Stimulated activated CD4-positive, alpha-beta T cell treated with anti-CD3 and anti-CD28 coated beads, Interleukin-12 subunit alpha, Interleukin-12 subunit beta, amount 100 ng/mL, for 48 hours (primary cell): ENCODE data around the gene MRNIP.

ENCODE experiments used
- DNase-seq, 3 donors: peaks; one replicate each; pipeline ENCODE4 v3.0.0-alpha.2; 2020; ENCODE audit warnings: low read depth in 2 of 3, low spot score in 1 of 3

The MRNIP gene

DNA sequence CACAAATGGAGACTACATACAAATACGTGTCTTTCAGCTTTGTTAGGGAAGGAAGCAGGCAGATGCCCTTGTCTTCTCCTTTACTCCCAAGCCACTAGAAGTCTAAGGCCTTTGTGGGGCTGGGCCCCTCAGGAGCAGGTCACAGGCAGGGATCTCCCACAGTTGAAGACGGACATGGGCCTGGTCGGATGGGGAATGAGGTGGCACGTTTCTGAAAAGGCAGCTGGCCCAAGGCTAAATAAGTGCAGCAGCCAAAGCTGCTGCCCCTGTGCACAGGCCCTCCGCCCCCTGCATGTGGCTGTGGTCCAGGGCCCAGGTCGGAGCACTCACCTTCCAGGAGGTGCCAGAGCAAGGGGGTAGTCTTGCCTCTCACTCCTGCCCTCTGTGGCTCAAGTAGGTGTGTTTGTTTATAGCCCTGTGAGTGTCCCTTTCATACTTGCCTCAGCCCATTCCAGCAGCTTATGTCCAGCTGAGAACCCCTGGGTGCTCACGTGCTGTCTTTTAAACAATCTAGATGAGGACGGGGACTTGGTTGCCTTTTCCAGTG lies 36.1 kb downstream of the MRNIP start:
- no peak for DNase-seq

GRCh38 chr5:179822059-179822432 lies 36.6 kb downstream of the MRNIP start:
- no peak for DNase-seq

DNA sequence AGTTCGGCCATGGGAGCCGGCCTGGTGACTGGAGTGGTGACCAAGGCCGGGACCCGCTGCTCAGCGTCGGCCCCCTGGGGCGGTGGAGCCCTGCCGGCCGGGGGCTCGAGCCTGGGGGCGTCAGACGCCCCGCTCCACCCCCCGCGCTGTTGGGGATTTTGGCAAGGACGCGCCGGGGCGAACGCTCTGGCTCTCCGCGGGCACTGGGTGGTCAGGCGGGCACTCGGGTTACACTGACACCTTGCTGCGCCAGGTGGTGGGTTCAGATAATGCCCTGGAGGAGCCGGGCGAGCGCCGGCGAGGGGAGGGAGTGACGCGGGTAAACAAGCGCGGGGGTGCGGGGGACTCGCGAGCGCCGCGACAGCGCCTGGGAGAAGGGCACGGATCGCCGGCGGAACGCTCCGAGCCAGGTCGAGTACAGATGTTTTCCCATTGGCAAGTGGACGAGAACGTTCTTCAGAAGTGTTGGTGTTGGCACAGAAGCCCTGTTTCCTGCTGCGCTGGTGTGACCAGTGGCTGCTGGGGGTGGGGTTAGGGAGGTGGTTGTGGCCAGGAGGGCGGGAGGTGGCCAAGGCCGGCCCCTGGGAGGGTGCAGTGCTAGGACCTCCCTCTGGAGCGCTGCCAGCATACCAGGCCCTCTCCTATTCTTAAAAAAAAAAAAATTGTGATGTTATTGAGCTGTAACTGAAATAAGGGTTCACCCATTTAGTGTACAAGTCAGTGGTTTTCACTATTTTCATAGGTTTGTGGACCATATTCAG lies 37.1 kb downstream of the MRNIP start:
- peak; percentile 68 to 79 (median 73) for DNase-seq

DNA sequence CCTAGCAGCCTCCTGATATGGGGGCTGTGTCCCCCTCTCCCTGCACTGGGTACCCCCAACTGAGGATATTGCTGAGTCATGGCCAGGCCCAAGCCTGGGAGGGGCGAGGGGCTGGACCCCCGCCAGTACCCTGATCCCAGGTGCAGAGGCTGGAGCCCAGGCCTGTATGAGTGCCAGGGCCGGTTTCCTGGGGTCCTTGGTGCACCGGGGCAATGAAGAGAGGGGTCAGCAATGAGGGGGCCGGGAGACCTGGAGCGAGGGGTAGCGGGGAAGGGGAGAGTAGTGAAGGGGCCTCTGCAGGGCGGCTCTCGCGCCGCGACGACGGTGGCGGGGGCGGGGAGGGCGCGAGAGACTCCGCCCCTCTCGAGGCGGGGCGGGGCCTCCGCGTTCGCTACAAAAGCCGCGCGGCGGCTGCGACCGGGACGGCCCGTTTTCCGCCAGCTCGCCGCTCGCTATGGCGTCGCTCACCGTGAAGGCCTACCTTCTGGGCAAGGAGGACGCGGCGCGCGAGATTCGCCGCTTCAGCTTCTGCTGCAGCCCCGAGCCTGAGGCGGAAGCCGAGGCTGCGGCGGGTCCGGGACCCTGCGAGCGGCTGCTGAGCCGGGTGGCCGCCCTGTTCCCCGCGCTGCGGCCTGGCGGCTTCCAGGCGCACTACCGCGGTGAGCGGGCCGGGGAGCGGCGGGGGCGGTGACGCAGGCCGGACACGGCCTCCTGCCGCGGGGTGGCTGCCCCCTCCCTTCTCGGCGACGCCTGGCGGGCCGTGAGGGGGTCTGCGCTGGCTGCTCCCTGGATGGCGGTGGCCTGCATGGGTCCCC lies 37.9 kb downstream of the MRNIP start, which contains the start of gene SQSTM1:
Gene SQSTM1 (plus strand): TSS at position 423 of the 815 bp plus-strand sequence. CDS start 32 bp downstream, at position 455.
- DNase-seq, result peak; percentile 52 to 74 (median 69)

GRCh38 chr5:179820127-179820482 lies 38.5 kb downstream of the MRNIP start:
- no peak for DNase-seq

DNA sequence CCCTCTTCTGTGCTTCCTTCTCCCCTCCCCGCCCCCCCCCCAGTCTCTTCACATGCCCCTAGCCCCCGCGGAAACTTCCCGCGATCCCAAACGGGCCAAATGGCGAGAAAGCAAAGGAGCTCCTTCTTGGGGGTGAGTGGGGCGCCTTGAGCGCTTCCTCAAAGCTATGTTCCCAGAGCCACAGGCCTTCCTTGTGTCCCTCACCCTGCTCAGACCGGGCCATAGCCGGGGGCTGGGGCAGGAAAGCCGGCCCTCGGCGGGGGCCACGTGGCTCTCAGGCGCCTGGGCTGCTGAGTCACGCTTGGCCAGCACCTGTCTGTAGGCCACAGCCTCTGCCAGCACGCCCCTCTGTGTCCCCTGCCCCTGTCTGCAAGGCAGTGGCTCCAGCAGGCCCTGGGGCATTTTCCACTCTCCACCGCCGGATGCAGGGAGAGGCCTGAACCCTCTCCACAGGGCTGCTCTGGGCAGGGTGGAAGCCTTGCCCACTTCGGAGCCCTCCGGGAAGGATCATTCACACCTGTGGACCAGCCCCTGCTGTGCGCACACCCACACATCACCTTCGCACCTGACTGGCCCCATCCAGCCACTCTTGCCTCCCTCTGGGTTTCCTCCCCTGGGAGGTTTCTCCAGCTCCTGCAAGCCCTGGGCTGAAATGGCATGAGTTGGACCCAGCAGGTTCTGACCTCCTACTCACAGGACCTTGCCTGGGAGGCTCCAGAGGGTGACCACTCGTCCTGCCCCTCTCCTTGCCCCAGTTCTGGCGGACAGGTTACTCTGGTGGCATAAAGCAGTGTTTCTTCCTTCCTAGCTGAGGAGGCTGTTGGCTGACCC lies 39.1 kb downstream of the MRNIP start:
- no peak for DNase-seq

GRCh38 chr5:179818746-179819295 lies 39.8 kb downstream of the MRNIP start:
- DNase-seq, result peak; percentile 64 to 76 (median 69)

GRCh38 chr5:179817890-179818745 lies 40.5 kb downstream of the MRNIP start:
- DNase-seq, result no peak

- DNase-seq, result no peak
These were observed 41.2 kb downstream of the MRNIP start for GRCh38 chr5:179817470-179817840.

GRCh38 chr5:179816796-179817469 lies 41.7 kb downstream of the MRNIP start:
- DNase-seq, result no peak

GRCh38 chr5:179816401-179816795 lies 42.2 kb downstream of the MRNIP start:
- no peak for DNase-seq

- no peak for DNase-seq
These were observed 42.9 kb downstream of the MRNIP start for GRCh38 chr5:179815491-179816249.

- DNase-seq, result no peak
These were observed 44.5 kb downstream of the MRNIP start for GRCh38 chr5:179814090-179814489.

- no peak for DNase-seq
These were observed 45.5 kb downstream of the MRNIP start for GRCh38 chr5:179812997-179813607.

- no peak for DNase-seq
These were observed 46.3 kb downstream of the MRNIP start for GRCh38 chr5:179812135-179812825.

- DNase-seq, result peak in 1 of 3 donors; percentile 64
These were observed 52.2 kb downstream of the MRNIP start, which contains the start of gene MGAT4B for GRCh38 chr5:179806250-179807048. MGAT4B (minus strand) TSS chr5:179806866; CDS start chr5:179806583, 283 bp downstream.
